ENCODE results near the gene IDH3A.
A peak's percentile ranks its signal among the peaks of the same experiment; 100 is the strongest.

IDH3A gene

GRCh38 chr15:78204351-78205309 lies 55.5 kb downstream of the IDH3A start:
- Histone ChIP-seq H3K9ac (ENCODE audit: low read depth, low read length, poor library complexity) (no peak overlapping the region), H3K9me3 (replicated peaks in 1 of 2; ENCODE audit: control insufficient read depth in 2 of 2, insufficient read depth in 1 of 2, low read depth in 1 of 2, low read length in 2 of 2) (no peaks in the 10 kb centered on the region), H2BK12ac (ENCODE audit: low read length) (no peak overlapping the region), H3K4ac (ENCODE audit: low read length) (no peak overlapping the region), H3K23ac (ENCODE audit: low read depth, low read length, poor library complexity) (peak overlapping the region; percentile 48), H2BK5ac (ENCODE audit: low read length) (no peak overlapping the region), H3K79me1 (ENCODE audit: low read depth, low read length) (no peaks in the 10 kb centered on the region), H3K36me3 (replicated peaks in 1 of 2; ENCODE audit: control insufficient read depth in 2 of 2, insufficient read depth in 2 of 2, low read length in 2 of 2) (no peaks in the 10 kb centered on the region), H4K91ac (ENCODE audit: low read depth, low read length, poor library complexity) (no peak overlapping the region), H3K27ac (replicated peaks; ENCODE audit: low read length) (no peak overlapping the region), H2BK120ac (ENCODE audit: low read depth, low read length) (no peak overlapping the region), H2AFZ (ENCODE audit: low read length) (no peak overlapping the region), H3K4me2 (ENCODE audit: insufficient read depth, low read length, poor library complexity, severe bottlenecking) (no peak overlapping the region), H3K4me3 (ENCODE audit: low read length in 2 of 2) (no peak overlapping the region), H3K18ac (ENCODE audit: low read length) (peak overlapping the region; percentile 67), H2AK5ac (ENCODE audit: low read depth, low read length) (peak overlapping the region; percentile 60), H4K8ac (ENCODE audit: low read depth, low read length) (no peak overlapping the region), H3K14ac (ENCODE audit: low read length) (no peak overlapping the region), H3K4me1 (ENCODE audit: control insufficient read depth in 2 of 2, insufficient read depth in 1 of 2, low read depth in 1 of 2, low read length in 2 of 2) (peaks cover 5 to 6% of the 10 kb centered on the region in 2 donors), H3K27me3 (ENCODE audit: control insufficient read depth in 3 of 3, insufficient read depth in 3 of 3, low read depth in 1 of 3, low read length in 3 of 3) (peaks cover 0 to 17% (median 0%) of the 10 kb centered on the region in 3 experiments), H2BK15ac (ENCODE audit: low read length) (peak overlapping the region; percentile 9)
- no peak for DNase-seq (ENCODE audit: low spot score)
- WGBS, 2 donors (ENCODE audit: extremely low coverage in 2 of 2, insufficient read length in 2 of 2, insufficient replicate concordance in 1 of 2), result no CpG with 5 or more reads among the region's 17 CpGs

GRCh38 chr15:78205337-78205736 lies 56.2 kb downstream of the IDH3A start:
- H3K18ac ChIP-seq (ENCODE audit: low read length), result peak overlapping the region; percentile 11
- no peak overlapping the region for H2AFZ ChIP-seq (ENCODE audit: low read length)
- DNase-seq (ENCODE audit: low spot score), result no peak
- peak overlapping the region; percentile 60 for H2AK5ac ChIP-seq (ENCODE audit: low read depth, low read length)
- H4K91ac ChIP-seq (ENCODE audit: low read depth, low read length, poor library complexity), result no peak overlapping the region
- no peak overlapping the region for H3K4ac ChIP-seq (ENCODE audit: low read length)
- H2BK12ac ChIP-seq (ENCODE audit: low read length), result no peak overlapping the region
- H3K4me1 ChIP-seq (ENCODE audit: control insufficient read depth in 2 of 2, insufficient read depth in 1 of 2, low read depth in 1 of 2, low read length in 2 of 2), result peaks cover 5 to 6% of the 10 kb centered on the region in 2 donors
- H3K27ac ChIP-seq (replicated peaks; ENCODE audit: low read length), result no peak overlapping the region
- no peak overlapping the region for H4K8ac ChIP-seq (ENCODE audit: low read depth, low read length)
- no peak overlapping the region for H3K14ac ChIP-seq (ENCODE audit: low read length)
- H3K23ac ChIP-seq (ENCODE audit: low read depth, low read length, poor library complexity), result no peak overlapping the region
- no peak overlapping the region for H3K9ac ChIP-seq (ENCODE audit: low read depth, low read length, poor library complexity)
- H3K27me3 ChIP-seq (ENCODE audit: control insufficient read depth in 3 of 3, insufficient read depth in 3 of 3, low read depth in 1 of 3, low read length in 3 of 3), result peaks cover 0 to 17% (median 0%) of the 10 kb centered on the region in 3 experiments
- H2BK120ac ChIP-seq (ENCODE audit: low read depth, low read length), result no peak overlapping the region
- no peaks in the 10 kb centered on the region for H3K79me1 ChIP-seq (ENCODE audit: low read depth, low read length)
- H3K4me2 ChIP-seq (ENCODE audit: insufficient read depth, low read length, poor library complexity, severe bottlenecking), result no peak overlapping the region
- no peaks in the 10 kb centered on the region for H3K36me3 ChIP-seq (replicated peaks in 1 of 2; ENCODE audit: control insufficient read depth in 2 of 2, insufficient read depth in 2 of 2, low read length in 2 of 2)
- H2BK15ac ChIP-seq (ENCODE audit: low read length), result no peak overlapping the region
- no peak overlapping the region for H3K4me3 ChIP-seq (ENCODE audit: low read length in 2 of 2)
- no peaks in the 10 kb centered on the region for H3K9me3 ChIP-seq (replicated peaks in 1 of 2; ENCODE audit: control insufficient read depth in 2 of 2, insufficient read depth in 1 of 2, low read depth in 1 of 2, low read length in 2 of 2)
- H2BK5ac ChIP-seq (ENCODE audit: low read length), result no peak overlapping the region
- no CpG with 5 or more reads among the region's 1 CpG for WGBS, 2 donors (ENCODE audit: extremely low coverage in 2 of 2, insufficient read length in 2 of 2, insufficient replicate concordance in 1 of 2)

- H3K36me3 ChIP-seq (replicated peaks in 1 of 2; ENCODE audit: control insufficient read depth in 2 of 2, insufficient read depth in 2 of 2, low read length in 2 of 2), result no peaks in the 10 kb centered on the region
- H2AK5ac ChIP-seq (ENCODE audit: low read depth, low read length), result peak overlapping the region; percentile 88
These were observed 56.7 kb downstream of the IDH3A start for GRCh38 chr15:78205856-78206255.

More at GRCh38 chr15:78205856-78206255, 56.7 kb downstream of the IDH3A start:
- Histone ChIP-seq H3K18ac (ENCODE audit: low read length) (peak overlapping the region; percentile 82), H2BK15ac (ENCODE audit: low read length) (peak overlapping the region; percentile 71), H2AFZ (ENCODE audit: low read length) (no peak overlapping the region), H2BK5ac (ENCODE audit: low read length) (peak overlapping the region; percentile 54), H2BK12ac (ENCODE audit: low read length) (no peak overlapping the region), H3K4ac (ENCODE audit: low read length) (no peak overlapping the region), H4K8ac (ENCODE audit: low read depth, low read length) (no peak overlapping the region), H3K79me1 (ENCODE audit: low read depth, low read length) (no peaks in the 10 kb centered on the region), H2BK120ac (ENCODE audit: low read depth, low read length) (no peak overlapping the region), H3K9me3 (replicated peaks in 1 of 2; ENCODE audit: control insufficient read depth in 2 of 2, insufficient read depth in 1 of 2, low read depth in 1 of 2, low read length in 2 of 2) (no peaks in the 10 kb centered on the region), H3K14ac (ENCODE audit: low read length) (no peak overlapping the region), H3K4me1 (ENCODE audit: control insufficient read depth in 2 of 2, insufficient read depth in 1 of 2, low read depth in 1 of 2, low read length in 2 of 2) (peaks cover 5 to 6% of the 10 kb centered on the region in 2 donors), H3K9ac (ENCODE audit: low read depth, low read length, poor library complexity) (no peak overlapping the region), H3K4me3 (ENCODE audit: low read length in 2 of 2) (no peak overlapping the region), H3K4me2 (ENCODE audit: insufficient read depth, low read length, poor library complexity, severe bottlenecking) (no peak overlapping the region), H4K91ac (ENCODE audit: low read depth, low read length, poor library complexity) (no peak overlapping the region), H3K23ac (ENCODE audit: low read depth, low read length, poor library complexity) (peak overlapping the region; percentile 61), H3K27me3 (ENCODE audit: control insufficient read depth in 3 of 3, insufficient read depth in 3 of 3, low read depth in 1 of 3, low read length in 3 of 3) (peaks cover 0 to 15% (median 0%) of the 10 kb centered on the region in 3 experiments), H3K27ac (replicated peaks; ENCODE audit: low read length) (no peak overlapping the region)
- DNase-seq (ENCODE audit: low spot score), result no peak
- WGBS, 2 donors (ENCODE audit: extremely low coverage in 2 of 2, insufficient read length in 2 of 2, insufficient replicate concordance in 1 of 2), result no CpG with 5 or more reads among the region's 10 CpGs

Data from neuronal stem cell (in vitro differentiated cells).